ENCODE measurements around the gene CHRNA7. TPM values are rescaled to one million over a fixed set of nuclear protein-coding genes. Genes with fewer than 3 reads are reported as not detected.

The CHRNA7 gene
- total and polyA plus RNA-seq, 10 of the 15 experiments (the other 5 are each of a cell fraction or from before 2014, with no cell fraction given), result 0.06 to 0.15 (median 0.12) TPM; not detected in 7

DNA sequence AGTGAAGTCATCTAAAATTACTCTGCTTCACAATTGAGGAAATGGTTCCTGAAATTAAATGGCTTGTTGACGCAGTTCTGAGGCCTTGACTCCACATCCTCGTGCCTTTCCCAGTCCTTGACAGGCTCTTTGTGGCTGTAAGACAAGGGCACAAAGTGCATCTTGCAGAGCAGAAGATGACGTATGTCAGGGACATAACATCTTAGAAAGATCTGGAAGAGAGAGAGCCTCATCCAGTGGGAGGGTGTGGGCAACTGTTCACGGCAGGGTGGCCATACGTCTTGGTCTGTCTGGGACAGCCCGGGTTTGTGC is 91.0 kb downstream of the CHRNA7 start:
- WGBS (ENCODE audit: insufficient coverage, insufficient replicate concordance, low lambda C conversion rate, missing lambda C conversion rate), result 25% methylated on average over 6 of the region's 6 CpGs
- H2AFZ ChIP-seq (ENCODE audit: control insufficient read depth, low read depth, low read length), result no peak overlapping the region
- no peak for FAIRE-seq
- no peak overlapping the region for H3K27ac ChIP-seq (ENCODE audit: control insufficient read depth, insufficient read depth)
- ChIA-PET SMC1A (ENCODE audit: uncharacterized antibody, unreplicated experiment) (no interaction called here), CTCF (no interaction called here), POLR2A (no interaction called here), RAD21 (ENCODE audit: unreplicated experiment) (no interaction called here)
- no peaks in the 10 kb centered on the region for H3K9me3 ChIP-seq (replicated peaks; ENCODE audit: control insufficient read depth, insufficient read depth, low read length)
- no peak overlapping the region for H3K9ac ChIP-seq (ENCODE audit: control insufficient read depth, insufficient read depth, low read length)
- no peak for DNase-seq (ENCODE audit: low read depth, low spot score)
- H3K36me3 ChIP-seq (ENCODE audit: control insufficient read depth in 2 of 2, insufficient read depth in 2 of 2, low read length in 1 of 2), result no peaks in the 10 kb centered on the region
- H3K4me1 ChIP-seq (ENCODE audit: control insufficient read depth, insufficient read depth, low read length), result no peaks in the 10 kb centered on the region; the same call in 1 of the 2 replicates
- no peak for ATAC-seq
- in situ Hi-C loops (cut with MboI) (no loop called here), intact Hi-C loops (cut with micrococcal nuclease; ENCODE audit: unreplicated experiment) (no loop called here)
- TF ChIP-seq TBL1XR1 (IDR thresholded peaks at IDR 0.05; ENCODE audit: low read depth, low read length), result no peak
- no peak for TF ChIP-seq HDGF (IDR thresholded peaks at IDR 0.05)
- TF ChIP-seq ZBED1 (IDR thresholded peaks at IDR 0.05; ENCODE audit: borderline replicate concordance), result no peak
- TF ChIP-seq CEBPB (IDR thresholded peaks at IDR 0.05; ENCODE audit: borderline replicate concordance in 1 of 2, low read depth in 2 of 2, low read length in 2 of 2), result no peak
- TF ChIP-seq ZNF217 (IDR thresholded peaks at IDR 0.05), result no peak
- TF ChIP-seq BCL11A (IDR thresholded peaks at IDR 0.05; ENCODE audit: low read depth, low read length), result no peak
- no peak for TF ChIP-seq MYB (IDR thresholded peaks at IDR 0.05; ENCODE audit: borderline replicate concordance, low read depth, low read length)
- TF ChIP-seq NR2F1 (conservative IDR thresholded peaks at IDR 0.05), result no peak
- TF ChIP-seq ASH2L (IDR thresholded peaks at IDR 0.05; ENCODE audit: borderline replicate concordance, low read depth), result no peak
- TF ChIP-seq NFYB (IDR thresholded peaks at IDR 0.05; ENCODE audit: insufficient read depth, low read depth, low read length), result no peak
- TF ChIP-seq KAT2A (conservative IDR thresholded peaks at IDR 0.05; ENCODE audit: control insufficient read depth, low read depth, low read length), result no peak
- no peak for TF ChIP-seq JUND (IDR thresholded peaks at IDR 0.05; ENCODE audit: low read depth, low read length)
- TF ChIP-seq ATF7 (IDR thresholded peaks at IDR 0.05; ENCODE audit: low read depth), result no peak
- TF ChIP-seq, protein P1, sequence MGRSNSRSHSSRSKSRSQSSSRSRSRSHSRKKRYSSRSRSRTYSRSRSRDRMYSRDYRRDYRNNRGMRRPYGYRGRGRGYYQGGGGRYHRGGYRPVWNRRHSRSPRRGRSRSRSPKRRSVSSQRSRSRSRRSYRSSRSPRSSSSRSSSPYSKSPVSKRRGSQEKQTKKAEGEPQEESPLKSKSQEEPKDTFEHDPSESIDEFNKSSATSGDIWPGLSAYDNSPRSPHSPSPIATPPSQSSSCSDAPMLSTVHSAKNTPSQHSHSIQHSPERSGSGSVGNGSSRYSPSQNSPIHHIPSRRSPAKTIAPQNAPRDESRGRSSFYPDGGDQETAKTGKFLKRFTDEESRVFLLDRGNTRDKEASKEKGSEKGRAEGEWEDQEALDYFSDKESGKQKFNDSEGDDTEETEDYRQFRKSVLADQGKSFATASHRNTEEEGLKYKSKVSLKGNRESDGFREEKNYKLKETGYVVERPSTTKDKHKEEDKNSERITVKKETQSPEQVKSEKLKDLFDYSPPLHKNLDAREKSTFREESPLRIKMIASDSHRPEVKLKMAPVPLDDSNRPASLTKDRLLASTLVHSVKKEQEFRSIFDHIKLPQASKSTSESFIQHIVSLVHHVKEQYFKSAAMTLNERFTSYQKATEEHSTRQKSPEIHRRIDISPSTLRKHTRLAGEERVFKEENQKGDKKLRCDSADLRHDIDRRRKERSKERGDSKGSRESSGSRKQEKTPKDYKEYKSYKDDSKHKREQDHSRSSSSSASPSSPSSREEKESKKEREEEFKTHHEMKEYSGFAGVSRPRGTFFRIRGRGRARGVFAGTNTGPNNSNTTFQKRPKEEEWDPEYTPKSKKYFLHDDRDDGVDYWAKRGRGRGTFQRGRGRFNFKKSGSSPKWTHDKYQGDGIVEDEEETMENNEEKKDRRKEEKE (IDR thresholded peaks at IDR 0.05), result no peak
- TF ChIP-seq NFXL1 (IDR thresholded peaks at IDR 0.05; ENCODE audit: borderline replicate concordance), result no peak
- no peak for TF ChIP-seq NRF1 (conservative IDR thresholded peaks at IDR 0.05; ENCODE audit: low read depth, low read length)
- H3K4me2 ChIP-seq (ENCODE audit: control insufficient read depth, insufficient read depth), result no peak overlapping the region
- no peaks in the 10 kb centered on the region for H3K79me2 ChIP-seq (ENCODE audit: control insufficient read depth, insufficient read depth, low read length)
- BruUV-seq (replicated peaks), result no TSS peak
- H3K4me3 ChIP-seq, result no peak overlapping the region
- no peaks in the 10 kb centered on the region for H4K20me1 ChIP-seq (ENCODE audit: control insufficient read depth, insufficient read depth)
- H3K27me3 ChIP-seq (replicated peaks in 1 of 2; ENCODE audit: control insufficient read depth in 2 of 2, insufficient read depth in 2 of 2, low read length in 1 of 2), result no peaks in the 10 kb centered on the region; a peak in 1 of 4 replicates

All from GM12878 (cell line).